GM18870 (cell line): ENCODE results near the gene POMGNT2.
A peak's percentile ranks its signal among the peaks of the same experiment; 100 is the strongest.

Experiments
- ATAC-seq: cut with Tn5 transposase; IDR thresholded peaks from one replicate; pipeline ENCODE4 v1.9.1; 2021; ENCODE audit warnings: moderate library complexity; ENCODE audit not compliant: unreplicated experiment

Gene POMGNT2

GRCh38 chr3:43105596-43106292, at the start of gene POMGNT2:
TSS of gene POMGNT2 (minus strand) at chr3:43106079. CDS start at chr3:43081431, 24,648 bp downstream.
- ATAC-seq = peak; percentile 55

- ATAC-seq = no peak
Measured at GRCh38 chr3:43154980-43155379, 49.1 kb upstream of the POMGNT2 start.

- no peak for ATAC-seq
Measured at GRCh38 chr3:43153216-43154083, 47.6 kb upstream of the POMGNT2 start.

DNA sequence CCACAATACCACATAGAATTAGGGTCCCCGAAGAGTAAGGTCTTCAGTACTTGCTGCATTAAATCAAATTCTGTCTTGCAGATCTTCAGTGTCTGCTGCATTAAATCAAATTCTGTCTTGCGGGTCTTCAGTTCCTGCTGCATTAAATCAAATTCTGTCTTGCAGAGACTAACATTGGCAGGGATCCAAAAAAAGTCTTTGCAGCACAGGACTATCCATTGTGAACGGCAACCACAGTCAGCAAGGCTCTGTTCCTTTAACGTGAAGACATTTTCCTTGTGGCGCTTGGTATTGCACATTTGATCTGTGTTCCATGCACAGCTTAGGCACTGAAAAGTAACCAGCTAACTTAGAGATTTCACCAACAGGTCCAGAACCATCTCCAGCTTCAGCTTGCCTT, 46.8 kb upstream of the POMGNT2 start:
- ATAC-seq = no peak

GRCh38 chr3:43148033-43148432, 42.2 kb upstream of the POMGNT2 start:
- no peak for ATAC-seq

DNA sequence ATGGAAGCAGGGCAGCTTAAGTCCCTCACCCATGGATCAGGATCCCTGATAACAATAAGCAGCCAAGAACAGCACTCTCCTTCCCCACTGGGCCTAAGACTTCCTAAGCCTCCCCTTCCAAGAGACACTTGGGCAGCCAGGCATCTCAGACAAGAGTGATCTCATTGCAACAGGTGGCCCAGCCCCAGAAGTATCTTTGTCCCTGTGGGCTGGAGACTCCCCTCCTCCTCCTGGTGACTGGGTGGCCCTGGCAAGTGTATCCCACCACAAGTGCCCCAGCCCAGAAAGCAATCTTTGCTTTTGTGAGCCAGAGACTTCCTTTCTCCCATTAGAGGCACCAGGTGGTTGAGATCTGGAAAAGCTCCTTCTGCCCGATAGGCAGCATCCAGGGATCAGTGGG, 40.7 kb upstream of the POMGNT2 start:
- ATAC-seq = no peak

- no peak for ATAC-seq
Measured at GRCh38 chr3:43144761-43145490, 39.0 kb upstream of the POMGNT2 start.

DNA sequence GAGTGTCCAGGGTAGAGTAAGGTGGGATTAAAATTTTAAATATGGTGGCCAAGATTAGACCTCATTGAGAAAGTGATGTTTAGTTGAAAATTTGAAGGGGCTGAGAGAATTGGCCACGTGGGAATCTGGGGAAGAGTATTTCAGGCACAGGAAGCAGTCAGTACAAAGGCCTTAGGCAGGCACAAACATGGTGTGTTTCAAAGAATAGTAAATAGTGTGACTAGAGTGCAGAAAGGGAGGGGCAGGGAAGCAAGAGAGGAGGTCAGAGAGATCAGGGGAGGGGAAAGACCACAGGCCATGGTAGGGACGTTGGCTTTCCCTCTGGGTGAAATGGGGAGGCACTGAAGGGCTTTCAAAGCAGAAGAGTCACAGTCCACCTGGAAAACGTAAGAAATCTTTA, 36.6 kb upstream of the POMGNT2 start:
- ATAC-seq = no peak

GRCh38 chr3:43138488-43139231, 32.8 kb upstream of the POMGNT2 start:
- ATAC-seq = no peak

GRCh38 chr3:43132870-43133636, 27.2 kb upstream of the POMGNT2 start:
- no peak for ATAC-seq

DNA sequence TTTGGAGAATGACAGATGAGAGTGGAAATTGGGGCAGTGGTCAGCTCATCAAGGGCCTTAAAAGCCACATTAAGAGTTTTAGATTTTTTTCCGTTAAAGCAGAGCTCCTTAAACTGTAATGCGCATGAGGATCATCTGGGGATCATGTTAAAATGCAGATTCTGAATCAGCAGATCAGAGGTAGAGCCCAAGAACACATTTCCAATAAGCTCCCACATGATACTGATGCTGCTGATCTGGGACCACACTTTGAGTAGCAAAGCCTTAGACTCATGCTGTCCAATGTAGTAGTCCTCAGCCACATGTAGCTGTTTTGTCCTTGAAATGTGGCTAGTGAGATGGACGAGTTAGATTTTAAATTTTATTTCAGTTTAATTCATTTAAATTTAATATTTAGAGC, 26.3 kb upstream of the POMGNT2 start:
- no peak for ATAC-seq

DNA sequence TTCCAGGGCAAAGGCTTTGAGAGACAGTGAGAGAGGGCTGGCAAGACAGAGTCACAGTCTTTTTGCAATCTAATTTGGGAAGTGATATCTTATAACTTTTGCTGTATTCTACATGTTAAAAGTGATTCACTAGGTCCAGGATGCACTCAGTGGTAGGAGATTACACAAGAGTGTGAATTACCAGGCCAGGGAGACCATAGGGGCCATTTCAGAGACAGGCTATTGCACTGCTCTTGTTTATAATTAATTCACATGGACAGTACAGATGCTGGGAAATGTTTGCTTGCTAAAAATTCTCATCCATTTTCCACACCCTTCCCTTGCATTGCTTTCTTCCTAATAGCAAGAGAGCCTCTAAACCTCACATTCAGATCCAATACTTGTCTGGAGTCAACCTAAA, 22.6 kb upstream of the POMGNT2 start:
- no peak for ATAC-seq

DNA sequence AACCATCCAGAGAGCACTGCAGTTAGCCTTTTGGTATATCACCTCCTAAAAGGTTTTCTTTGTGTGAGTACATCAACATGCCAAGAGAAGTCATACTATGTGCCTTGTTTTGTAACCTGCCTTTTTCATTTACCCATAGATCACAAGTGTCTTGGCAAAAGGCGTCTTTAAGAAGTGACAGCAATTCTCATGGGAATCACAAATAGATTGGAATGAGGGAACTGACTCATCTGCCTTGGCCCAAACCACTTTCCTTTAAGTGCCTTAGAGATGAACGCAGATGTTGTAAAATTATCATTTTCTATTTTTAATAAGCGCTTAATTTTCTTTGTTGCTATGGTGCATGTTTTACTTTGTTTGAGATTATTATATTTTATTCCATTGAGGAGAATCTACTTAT, 20.7 kb upstream of the POMGNT2 start:
- ATAC-seq = no peak

- ATAC-seq = no peak
Measured at GRCh38 chr3:43123895-43124294, 18.0 kb upstream of the POMGNT2 start.

DNA sequence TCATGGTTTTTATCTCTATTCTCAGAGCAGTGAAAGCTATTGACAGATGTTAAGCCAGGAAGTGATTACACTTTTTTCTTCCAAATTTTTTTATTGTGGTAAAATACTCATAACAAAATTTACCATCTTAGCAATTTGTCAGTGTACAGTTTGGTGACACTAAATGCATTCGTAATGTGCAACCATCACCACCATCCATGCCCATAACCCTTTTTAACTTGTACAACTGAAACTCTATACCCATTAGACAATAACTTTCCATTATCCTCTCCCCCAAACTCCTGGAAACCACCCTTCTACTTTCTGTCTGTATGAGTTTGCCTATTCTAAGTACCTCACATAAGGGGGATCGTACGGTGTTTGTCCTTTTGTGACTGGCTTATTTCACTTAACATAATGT, 15.1 kb upstream of the POMGNT2 start:
- no peak for ATAC-seq

GRCh38 chr3:43117257-43117656, 11.4 kb upstream of the POMGNT2 start:
- no peak for ATAC-seq

GRCh38 chr3:43113671-43114070, 7.8 kb upstream of the POMGNT2 start:
- ATAC-seq = no peak

DNA sequence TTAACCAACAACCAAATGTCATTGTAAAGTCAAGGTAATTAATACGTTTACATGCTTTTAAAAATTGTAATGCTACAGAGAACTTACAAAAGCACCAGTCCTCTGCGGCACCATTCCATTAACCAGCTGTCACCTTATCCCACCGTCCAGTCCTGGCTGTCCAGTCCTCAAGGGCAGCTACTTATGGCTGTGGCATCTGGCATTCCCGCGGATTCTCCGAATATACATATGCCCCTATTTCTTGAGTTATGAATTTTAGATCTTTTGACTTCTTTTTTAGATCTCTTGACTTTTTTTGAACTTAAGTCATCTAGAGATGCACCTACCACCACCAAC, 382 bp upstream of the POMGNT2 start:
- ATAC-seq = no peak

DNA sequence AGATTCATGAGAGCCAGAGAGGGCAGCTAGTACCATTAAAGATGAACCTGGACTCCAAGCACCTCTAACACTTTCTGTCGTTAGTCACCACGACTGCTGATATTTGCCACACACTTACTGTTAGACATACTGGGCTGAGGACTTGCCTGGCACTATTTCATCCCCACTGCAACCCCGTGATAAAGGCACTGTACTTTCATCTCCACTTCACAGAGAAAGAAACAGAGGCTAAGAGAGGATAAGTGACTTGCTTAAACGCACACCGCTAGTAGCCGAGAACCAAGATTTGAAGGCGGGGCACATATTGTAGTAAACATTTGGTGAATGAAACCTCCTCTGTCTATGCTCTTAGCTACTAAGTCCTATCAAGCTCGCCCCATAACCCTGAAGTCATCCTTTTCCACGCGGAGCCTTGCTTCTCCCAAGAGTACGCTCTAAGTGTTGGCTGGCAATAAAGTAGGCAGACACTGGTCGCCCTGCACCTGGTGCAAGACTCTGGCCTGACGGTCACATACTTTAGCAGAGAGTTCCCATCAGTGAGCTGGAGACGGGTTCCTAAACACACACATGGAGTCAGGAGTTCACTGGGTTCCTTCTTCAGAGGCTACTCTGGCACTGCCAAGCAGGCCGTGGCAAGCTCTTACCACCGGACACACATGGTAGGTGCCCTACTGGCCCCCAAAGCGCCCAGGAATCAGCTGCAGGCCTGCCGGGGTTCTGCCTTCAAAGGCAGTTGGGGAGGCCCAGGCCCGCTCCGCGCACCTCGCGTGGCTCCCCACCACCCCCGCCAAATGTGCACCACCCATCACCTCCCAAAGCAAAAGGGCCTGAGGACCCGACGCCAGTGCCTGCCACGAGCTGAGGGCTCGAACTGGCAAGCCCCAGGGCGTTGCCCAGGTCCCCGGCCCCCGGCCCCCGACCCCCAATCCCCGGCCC, 951 bp downstream of the POMGNT2 start:
- no peak for ATAC-seq
